ENCODE data around the gene FGFR2. TPM values are rescaled to one million over a fixed set of nuclear protein-coding genes. Genes with fewer than 3 reads are reported as not detected.

The FGFR2 gene
- total RNA-seq, 1 experiment from 2014 or later, result 135 TPM

DNA sequence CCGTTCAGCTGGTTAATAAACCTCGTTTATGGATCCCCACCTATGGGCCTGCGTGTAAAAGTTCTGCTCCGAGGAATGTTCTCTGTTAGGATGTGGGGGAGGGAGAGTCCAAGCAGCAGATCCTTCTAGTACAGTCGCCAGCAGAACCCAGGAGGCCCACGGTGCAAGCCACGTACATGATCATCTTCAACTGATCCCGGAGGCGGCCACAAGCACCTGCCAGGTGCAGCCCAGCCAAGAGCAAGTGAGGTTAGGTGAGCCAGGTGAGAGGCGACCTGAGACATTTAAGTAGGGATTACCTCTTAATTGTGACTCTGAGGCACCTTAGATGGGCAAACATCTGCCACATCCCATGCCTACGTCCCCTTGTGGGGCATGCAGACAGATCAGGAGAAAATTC lies 18.0 kb upstream of the FGFR2 start:
- Histone ChIP-seq H3K4ac (ENCODE audit: low read depth, low read length) (no peak overlapping the region), H2AFZ (ENCODE audit: low read length) (no peak overlapping the region), H2BK20ac (ENCODE audit: low read depth, low read length, poor library complexity, severe bottlenecking) (no peak overlapping the region), H3K9me3 (ENCODE audit: control insufficient read depth, low read depth, low read length) (no peaks in the 10 kb centered on the region), H2BK12ac (ENCODE audit: insufficient read length, low read depth, low read length) (no peak overlapping the region), H4K20me1 (ENCODE audit: control insufficient read depth, insufficient read depth, insufficient read length) (no peaks in the 10 kb centered on the region), H3K79me2 (ENCODE audit: insufficient read depth, low read length) (no peaks in the 10 kb centered on the region), H3K56ac (ENCODE audit: insufficient read length, low read depth, low read length) (no peak overlapping the region), H3K79me1 (ENCODE audit: insufficient read depth, low read depth, low read length, poor library complexity, severe bottlenecking) (no peaks in the 10 kb centered on the region), H2AK5ac (ENCODE audit: insufficient read length, low read length) (no peak overlapping the region), H3T11ph (ENCODE audit: low read length) (no peak overlapping the region), H4K5ac (ENCODE audit: insufficient read length, low read depth, low read length) (no peak overlapping the region), H3K4me2 (ENCODE audit: insufficient read depth, insufficient read length, low read length) (no peak overlapping the region), H2BK15ac (ENCODE audit: low read depth, low read length) (no peak overlapping the region), H4K8ac (replicated peaks; ENCODE audit: insufficient read length, low read depth, low read length) (no peak overlapping the region), H3K9ac (ENCODE audit: extremely low read depth, insufficient read length, low read length) (no peak overlapping the region), H3K27me3 (ENCODE audit: insufficient read depth, low read length) (no peaks in the 10 kb centered on the region), H3K14ac (ENCODE audit: insufficient read depth, low read length) (no peak overlapping the region), H2BK120ac (ENCODE audit: low read depth, low read length, poor library complexity, severe bottlenecking) (no peak overlapping the region), H3K18ac (ENCODE audit: insufficient read length, low read depth, low read length) (no peak overlapping the region), H4K91ac (ENCODE audit: insufficient read length, low read depth, low read length) (no peak overlapping the region), H2BK5ac (ENCODE audit: insufficient read length, low read length) (no peak overlapping the region), H3K23ac (ENCODE audit: insufficient read length, low read depth, low read length) (no peak overlapping the region), H3K4me1 (ENCODE audit: insufficient read depth, low read length) (no peaks in the 10 kb centered on the region), H3K23me2 (ENCODE audit: insufficient read length, low read depth, low read length, poor library complexity, severe bottlenecking) (no peaks in the 10 kb centered on the region), H3K27ac (ENCODE audit: insufficient read length, low read depth, low read length) (no peak overlapping the region)
- DNase-seq, result no peak
- TF ChIP-seq, protein P1, sequence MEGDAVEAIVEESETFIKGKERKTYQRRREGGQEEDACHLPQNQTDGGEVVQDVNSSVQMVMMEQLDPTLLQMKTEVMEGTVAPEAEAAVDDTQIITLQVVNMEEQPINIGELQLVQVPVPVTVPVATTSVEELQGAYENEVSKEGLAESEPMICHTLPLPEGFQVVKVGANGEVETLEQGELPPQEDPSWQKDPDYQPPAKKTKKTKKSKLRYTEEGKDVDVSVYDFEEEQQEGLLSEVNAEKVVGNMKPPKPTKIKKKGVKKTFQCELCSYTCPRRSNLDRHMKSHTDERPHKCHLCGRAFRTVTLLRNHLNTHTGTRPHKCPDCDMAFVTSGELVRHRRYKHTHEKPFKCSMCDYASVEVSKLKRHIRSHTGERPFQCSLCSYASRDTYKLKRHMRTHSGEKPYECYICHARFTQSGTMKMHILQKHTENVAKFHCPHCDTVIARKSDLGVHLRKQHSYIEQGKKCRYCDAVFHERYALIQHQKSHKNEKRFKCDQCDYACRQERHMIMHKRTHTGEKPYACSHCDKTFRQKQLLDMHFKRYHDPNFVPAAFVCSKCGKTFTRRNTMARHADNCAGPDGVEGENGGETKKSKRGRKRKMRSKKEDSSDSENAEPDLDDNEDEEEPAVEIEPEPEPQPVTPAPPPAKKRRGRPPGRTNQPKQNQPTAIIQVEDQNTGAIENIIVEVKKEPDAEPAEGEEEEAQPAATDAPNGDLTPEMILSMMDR (conservative IDR thresholded peaks at IDR 0.05), result no peak
- peaks cover 9 to 15% of the 10 kb centered on the region in 2 experiments for H3K9me3 Mint-ChIP-seq
- H3K27me3 Mint-ChIP-seq (ENCODE audit: low read depth), result peaks cover 6% of the 10 kb centered on the region
- H3K27ac Mint-ChIP-seq, result no peak overlapping the region
- H3K4me3 Mint-ChIP-seq, result no peak overlapping the region
- H3K36me3 Mint-ChIP-seq (ENCODE audit: insufficient read depth in 1 of 3, low read depth in 3 of 3), result peaks cover 4 to 16% (median 12%) of the 10 kb centered on the region in 3 experiments
- H3K4me1 Mint-ChIP-seq, result peaks cover 4% of the 10 kb centered on the region in 2 experiments; a peak in 2 of 4 replicates
- no CpG with 5 or more reads among the region's 11 CpGs for WGBS (ENCODE audit: extremely low coverage, insufficient read length, low lambda C conversion rate)

Data from H9 (cell line).